ENCODE measurements around the gene BRD2.

BRD2 gene

DNA sequence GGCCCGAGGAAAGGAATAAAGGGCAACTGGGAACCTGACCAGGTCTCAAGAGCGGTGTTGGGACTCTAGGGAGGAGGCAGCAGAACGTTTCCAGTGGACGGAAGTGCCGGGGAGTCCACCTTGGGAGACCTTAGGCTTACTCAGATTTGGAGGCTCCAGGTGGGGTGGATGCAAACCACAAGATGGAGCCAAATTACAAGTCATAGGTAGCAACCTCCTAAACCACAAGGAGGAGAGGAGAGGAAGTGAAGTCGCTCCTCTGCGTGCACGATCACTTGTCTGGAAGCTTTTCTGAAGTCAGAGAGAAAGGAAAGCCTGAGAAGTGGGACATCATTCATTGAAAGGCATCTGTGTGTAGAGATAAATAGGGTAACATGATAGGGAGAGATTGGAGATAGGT, 31.7 kb downstream of the BRD2 start:
- TF ChIP-seq, protein P1, sequence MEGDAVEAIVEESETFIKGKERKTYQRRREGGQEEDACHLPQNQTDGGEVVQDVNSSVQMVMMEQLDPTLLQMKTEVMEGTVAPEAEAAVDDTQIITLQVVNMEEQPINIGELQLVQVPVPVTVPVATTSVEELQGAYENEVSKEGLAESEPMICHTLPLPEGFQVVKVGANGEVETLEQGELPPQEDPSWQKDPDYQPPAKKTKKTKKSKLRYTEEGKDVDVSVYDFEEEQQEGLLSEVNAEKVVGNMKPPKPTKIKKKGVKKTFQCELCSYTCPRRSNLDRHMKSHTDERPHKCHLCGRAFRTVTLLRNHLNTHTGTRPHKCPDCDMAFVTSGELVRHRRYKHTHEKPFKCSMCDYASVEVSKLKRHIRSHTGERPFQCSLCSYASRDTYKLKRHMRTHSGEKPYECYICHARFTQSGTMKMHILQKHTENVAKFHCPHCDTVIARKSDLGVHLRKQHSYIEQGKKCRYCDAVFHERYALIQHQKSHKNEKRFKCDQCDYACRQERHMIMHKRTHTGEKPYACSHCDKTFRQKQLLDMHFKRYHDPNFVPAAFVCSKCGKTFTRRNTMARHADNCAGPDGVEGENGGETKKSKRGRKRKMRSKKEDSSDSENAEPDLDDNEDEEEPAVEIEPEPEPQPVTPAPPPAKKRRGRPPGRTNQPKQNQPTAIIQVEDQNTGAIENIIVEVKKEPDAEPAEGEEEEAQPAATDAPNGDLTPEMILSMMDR (IDR thresholded peaks at IDR 0.05; ENCODE audit: borderline replicate concordance, insufficient read depth, low read depth, low read length), result peak; percentile 41; the same call in 1 of the 2 replicates
- no peak overlapping the region for H3K4me3 ChIP-seq (ENCODE audit: low read depth, low read length)

DNA sequence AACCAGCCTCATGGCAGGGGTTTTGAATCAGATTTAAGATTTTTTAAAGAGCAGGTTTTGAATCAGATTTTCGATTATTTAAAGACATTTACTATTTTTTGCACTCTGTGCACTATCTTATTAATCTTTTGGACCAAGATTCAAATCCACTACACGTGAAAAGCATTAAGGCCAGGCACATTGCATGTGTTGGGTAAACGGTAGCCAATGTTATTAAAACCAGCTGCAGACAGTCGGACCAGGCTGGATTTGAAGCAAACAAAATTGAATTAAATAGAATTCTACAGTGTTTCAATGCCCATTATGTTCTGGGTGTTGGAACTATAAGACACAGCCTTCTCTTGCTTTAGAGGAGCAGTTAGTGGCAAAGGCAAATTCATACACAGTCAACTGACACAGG, 33.3 kb downstream of the BRD2 start:
- no peak overlapping the region for H3K4me3 ChIP-seq (ENCODE audit: low read depth, low read length)
- TF ChIP-seq, protein P1 (IDR thresholded peaks at IDR 0.05; ENCODE audit: borderline replicate concordance, insufficient read depth, low read depth, low read length), result no peak

DNA sequence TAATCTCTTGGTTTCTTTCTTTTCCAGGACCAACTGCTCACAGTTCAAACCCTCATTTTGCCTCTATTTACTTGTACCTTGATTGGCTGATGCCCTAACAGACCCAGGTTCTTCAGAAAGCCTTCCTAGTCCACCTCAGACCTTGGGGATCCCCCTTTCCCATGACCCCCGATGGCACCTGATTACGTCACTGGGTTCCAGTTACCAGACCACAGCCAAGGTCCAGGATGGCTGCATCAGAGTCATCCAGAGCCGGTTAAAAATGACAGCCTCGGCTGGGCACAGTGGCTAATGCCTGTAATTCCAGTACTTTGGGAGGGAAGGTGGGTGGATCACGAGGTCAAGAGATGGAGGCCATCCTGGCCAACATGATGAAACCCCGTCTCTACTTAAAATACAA, 36.5 kb downstream of the BRD2 start:
- TF ChIP-seq, protein P1 (IDR thresholded peaks at IDR 0.05; ENCODE audit: borderline replicate concordance, insufficient read depth, low read depth, low read length), result no peak
- no peak overlapping the region for H3K4me3 ChIP-seq (ENCODE audit: low read depth, low read length)

DNA sequence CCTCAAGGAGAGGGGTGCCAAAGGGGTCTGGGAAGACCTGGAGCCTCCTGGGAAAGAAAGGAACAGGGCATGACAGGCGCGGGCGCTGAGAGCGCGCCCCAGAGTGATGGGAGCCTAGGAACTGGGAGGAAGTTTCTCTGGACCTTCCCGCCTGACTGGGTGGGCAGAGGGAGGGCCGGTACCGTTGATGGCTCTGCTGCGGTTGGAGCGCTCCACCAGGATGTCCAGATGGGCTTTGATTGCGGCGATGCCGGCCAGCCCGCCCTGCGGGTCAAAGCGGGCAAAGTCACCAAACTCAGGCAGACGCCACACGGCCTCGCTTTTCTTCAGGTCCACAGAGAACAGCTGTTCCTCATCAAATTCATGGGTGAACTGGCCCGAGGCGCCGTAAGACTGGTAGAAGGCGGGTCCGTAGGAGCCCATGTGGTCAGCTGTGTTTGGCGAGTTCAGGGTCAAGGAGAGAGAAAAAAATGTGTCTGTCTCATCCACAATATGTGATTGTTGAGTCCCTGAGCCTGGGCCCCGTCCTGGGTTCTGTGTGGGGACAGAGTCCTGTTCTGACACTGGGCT, 39.5 kb downstream of the BRD2 start:
- H3K4me3 ChIP-seq (ENCODE audit: low read depth, low read length), result peak overlapping the region; percentile 85
- TF ChIP-seq, protein P1 (IDR thresholded peaks at IDR 0.05; ENCODE audit: borderline replicate concordance, insufficient read depth, low read depth, low read length), result no peak

DNA sequence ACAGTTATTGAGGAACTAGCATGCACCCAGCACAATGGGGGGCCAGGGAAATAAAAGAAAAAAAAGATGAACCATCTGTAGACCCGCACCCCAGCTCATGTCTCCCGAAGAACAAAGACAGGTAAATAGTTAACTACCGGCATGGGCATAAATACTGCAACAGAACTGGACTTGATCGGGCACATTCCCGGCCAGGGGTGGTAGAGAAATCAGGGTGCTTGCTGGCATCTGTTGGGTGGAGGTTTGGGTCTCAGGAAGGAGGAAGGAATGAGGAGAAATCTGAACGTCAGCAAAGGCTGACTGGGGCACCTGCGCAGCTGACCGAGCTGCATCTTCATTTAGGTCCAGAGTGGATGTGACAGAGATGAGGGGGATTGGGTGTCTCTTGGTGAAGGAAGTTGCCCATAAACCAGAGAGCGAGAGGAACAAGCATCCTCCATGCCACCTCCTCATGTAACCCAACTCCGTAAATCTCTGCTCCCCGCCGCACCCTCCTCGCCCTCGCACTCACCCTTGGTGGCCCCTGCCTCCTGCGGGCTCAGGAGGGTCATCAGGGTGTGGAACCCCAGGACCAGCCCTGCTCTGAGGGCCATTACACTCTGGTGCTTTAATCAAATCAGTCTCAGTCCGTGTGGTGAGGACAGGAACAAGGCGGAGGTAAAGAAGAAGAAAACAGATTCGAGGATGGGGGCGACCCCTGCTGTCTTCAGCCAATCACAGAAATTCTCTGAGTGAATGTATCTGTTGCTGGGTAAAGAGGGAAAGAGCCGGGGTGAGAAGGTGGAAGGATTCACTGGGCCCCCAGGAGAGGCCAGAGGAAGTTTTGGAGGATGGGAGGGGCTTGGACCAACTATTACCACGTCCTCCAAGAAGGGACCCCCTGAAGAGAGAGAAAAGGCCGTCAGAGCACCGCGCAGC, 40.8 kb downstream of the BRD2 start, which contains the start of gene HLA-DOA:
Gene HLA-DOA, minus strand, starts transcription at position 648 of the 918 bp plus-strand sequence.
- H3K4me3 ChIP-seq (ENCODE audit: low read depth, low read length), result peak within 1 kb of the TSS; percentile 85
- TF ChIP-seq, protein P1 (IDR thresholded peaks at IDR 0.05; ENCODE audit: borderline replicate concordance, insufficient read depth, low read depth, low read length), result no peak

DNA sequence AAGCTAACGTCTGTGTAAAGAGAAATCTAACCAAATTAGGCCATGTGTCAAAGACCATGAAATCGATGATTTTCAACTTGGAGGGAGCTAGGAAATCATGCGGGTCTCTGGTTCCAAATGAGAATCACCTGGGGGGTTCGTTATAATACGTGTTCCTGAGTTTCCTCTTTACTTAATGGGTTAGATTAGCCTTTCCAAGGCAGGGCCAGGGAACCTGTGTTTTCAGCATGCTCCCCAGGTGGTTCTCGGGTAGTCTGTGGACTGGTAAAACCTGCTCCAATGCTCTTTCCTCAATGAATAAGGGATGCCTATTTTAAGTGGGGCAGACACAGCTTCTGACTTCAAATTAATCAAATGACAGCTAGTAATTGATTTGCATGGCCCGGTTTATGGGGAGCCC, 42.0 kb downstream of the BRD2 start:
- TF ChIP-seq, protein P1 (IDR thresholded peaks at IDR 0.05; ENCODE audit: borderline replicate concordance, insufficient read depth, low read depth, low read length), result no peak

More for the DNA sequence above, 42.0 kb downstream of the BRD2 start:
- no peak overlapping the region for H3K4me3 ChIP-seq (ENCODE audit: low read depth, low read length)
